Amniotic epithelial cell (primary cell): ENCODE results near the gene NEMP1.
"Not testable (repeated sequence)": the region's sequence is repeated elsewhere in the genome, so short reads cannot be mapped to it uniquely, and the experiment has no call there.

ENCODE experiments used
- DNase-seq: peaks from one replicate; pipeline ENCODE4 v3.0.0-alpha.2; 2010; ENCODE audit warnings: low read depth

Gene NEMP1

DNA sequence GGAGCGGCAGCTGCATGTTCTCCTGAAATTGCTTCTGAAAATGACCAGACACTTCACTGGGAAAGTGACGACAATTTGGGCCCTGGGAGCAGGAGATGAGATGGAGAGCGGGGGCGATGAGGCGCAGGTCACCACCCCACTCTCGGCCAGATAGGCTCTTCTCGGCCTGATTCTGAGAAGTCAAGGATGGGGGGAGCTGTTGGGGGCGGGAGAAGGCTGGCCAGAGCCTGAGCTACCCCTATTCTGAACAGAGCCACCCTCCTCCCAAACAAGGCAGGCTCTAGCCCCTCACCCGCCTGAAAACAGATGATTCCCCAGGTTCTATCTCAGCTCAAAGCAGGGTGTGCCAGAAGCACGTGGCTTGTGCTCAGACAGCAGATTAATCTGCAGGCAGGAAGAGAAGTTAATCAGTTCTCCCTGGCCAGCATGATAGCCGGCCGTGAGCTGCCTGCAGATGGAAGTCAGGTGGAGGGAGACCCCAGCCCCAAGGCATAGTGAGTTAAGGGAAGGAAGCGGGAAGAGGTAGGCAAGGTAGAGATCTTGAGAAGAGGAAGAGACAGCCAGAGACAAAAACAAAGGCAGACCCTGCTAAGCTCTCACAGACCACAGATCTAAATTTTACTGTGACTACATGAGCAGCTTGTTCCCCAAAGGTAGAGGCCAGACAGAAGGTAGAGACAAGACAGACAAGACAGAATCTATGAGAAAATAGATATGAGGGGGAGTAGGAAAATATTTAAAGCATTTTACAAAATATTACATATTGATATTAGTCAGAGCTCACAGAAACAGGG is 51.4 kb downstream of the NEMP1 start:
- DNase-seq, result no peak

DNA sequence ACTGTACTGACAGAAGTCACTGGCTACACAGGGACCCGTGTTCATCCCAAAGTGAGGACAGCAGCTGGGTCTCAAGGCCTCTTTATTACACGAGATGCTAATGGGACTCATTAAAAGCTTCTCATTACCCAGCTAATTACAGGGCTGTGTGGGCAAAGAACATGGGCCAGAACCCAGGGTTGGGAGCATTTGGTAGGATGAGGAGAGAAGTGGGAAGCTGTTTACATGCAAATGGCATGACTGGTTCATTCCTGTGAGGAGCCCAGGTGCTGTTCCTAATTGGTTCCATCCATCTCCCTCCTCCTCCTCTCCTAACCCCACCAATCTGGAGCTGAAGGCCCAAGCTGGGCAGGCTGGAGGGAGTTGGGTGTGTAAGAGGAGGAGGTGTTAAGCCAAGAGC is 53.4 kb downstream of the NEMP1 start:
- no peak for DNase-seq

DNA sequence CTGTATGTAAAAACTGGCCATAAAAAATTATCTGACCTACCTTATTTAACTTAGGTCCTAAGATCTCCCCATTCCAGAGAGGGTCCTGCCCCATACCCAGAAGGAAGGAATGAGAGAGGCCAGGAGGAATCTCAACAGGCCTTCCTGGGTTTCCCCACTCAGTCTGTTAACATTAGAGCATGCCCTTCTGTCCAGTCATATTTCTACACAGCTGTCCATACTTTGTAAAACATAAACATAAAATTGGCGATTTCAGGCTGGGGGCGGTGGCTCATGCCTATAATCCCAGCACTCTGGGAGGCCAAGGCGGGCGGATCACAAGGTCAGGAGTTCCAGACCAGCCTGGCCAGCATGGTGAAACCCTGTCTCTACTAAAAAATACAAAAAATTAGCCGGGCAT is 56.3 kb downstream of the NEMP1 start:
- not testable (repeated sequence) for DNase-seq

DNA sequence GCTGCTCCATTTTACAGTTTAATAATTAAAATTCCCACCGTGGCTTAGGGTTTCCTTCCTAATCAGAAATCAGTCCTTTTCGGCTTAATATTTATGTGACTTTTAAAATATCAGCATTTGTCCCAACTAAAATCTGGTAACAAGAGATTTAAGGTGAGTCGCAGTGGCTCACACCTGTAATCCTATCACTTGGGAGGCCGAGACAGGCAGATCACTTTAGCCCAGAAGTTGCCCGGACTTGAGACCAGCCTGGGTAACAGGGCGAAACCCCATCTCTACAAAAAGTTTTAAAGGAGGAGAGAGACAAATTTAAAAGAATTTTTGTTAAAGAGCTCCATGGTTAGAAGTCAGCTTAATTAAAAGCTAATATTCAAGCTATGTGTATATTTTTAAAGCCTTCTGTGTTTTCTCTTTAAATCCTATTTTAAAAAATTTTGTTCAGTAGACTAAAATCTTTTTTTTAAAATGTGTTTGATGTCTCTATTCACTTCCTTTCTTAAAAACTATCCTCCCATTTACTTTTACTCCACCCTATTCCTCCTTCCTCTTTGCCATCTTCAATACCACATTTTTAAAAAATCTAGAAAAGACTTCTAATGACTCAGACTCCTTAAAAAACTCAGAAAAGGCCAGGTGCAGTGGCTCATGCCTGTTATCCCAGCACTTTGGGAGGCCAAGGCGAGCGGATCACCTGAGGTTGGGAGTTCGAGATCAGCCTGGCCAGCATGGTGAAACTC is 58.4 kb downstream of the NEMP1 start:
- DNase-seq, result no peak

DNA sequence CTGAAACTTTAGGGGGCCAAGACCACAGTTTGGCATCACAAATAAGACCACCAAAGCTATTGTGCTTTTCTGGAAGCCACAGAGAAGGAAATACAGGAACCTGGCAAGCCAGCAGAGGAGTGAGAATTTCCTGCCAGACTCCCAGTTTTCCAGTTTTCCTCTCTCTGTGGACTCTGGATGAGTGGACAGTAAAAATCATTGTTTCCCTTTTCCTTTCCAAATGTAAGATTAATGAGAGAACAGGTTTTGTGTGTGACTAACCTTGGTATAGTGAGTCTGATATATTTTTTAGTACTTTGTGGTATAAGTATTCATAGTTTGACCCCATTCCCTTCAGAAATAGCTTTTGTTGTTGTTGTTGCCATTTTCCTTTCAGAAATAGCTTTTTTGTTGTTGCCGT is 59.7 kb downstream of the NEMP1 start:
- DNase-seq, result no peak

DNA sequence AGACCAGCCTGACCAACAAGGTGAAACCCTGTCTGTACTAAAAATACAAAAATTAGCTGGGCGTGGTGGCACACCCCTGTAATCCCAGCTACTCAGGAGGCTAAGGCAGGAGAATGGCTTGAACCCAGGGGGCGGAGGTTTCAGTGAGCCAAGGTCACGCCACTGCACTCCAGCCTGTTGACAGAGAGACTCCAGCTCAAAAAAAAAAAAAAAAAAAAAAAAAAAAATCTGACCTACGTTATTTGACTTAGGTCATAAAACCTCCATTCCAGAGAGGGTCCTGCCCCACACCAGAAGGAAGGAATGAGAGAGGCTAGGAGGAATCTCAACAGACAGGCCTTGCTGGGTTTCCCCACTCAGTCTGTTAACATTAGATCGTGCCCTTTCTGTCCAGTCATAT is 60.2 kb downstream of the NEMP1 start:
- not testable (repeated sequence) for DNase-seq

DNA sequence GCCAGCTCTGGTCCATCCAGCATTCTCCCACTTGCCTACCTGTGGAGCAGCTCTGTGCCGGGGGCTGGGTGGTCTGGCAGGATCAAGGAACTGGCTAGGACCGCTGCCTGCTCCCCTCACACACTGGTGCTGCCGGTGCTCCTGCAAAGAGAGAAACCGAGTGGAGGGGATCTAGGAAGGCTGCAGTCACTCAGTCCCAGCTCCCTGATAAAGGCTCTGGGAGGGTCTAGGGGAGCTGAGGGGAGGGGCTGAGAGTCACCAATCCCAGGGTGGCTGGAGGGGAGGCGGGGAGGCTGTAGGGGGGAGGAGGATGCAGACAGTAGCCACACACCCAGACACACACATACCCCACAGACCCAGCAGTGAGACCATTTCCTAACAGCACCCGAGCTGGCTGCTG is 62.2 kb downstream of the NEMP1 start, which contains the start of gene TAC3:
TAC3 (minus strand) TSS at position 182 of the 400 bp plus-strand sequence. CDS start 732 bp downstream, outside the sequence.
- no peak for DNase-seq

DNA sequence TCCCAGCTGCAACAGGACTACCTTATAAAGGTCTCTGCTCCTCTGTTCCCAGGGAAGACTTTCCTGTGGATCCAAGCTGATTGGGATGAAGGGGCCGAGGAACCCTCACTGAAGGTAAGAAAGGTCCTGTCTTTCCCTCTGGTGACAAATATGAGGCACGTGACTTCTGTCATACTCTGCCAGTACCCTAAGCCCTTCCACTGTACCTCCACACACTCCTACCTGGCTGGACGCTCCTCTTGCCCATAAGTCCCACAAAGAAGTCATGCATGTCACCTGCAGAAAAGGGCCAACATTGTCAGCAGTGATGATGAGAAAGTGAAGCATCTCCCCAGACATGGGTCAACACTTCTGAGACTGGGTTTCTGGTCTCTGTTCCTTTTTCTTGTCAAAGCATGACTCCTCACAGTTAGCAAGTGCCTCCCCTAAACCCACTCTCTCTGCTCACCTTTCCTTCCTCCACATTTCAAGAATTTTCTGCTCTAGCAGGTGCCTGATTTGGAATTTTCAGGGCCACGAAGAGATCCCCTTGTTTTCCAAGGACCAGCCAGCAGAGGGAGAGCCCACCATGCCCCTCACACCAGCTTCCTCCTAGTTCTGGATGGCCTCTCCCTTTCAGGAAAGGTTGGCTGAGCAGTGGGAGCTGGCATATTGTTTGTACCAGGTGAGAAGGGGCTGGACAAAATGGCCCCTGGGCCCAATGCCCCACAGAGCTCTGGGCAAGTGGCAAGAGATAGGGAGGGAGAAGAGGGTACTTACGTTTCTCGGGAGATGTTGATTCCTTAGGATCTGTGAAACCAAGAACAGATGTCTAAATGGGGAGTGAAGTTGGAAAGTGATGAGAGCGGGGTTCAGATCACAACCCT is 65.8 kb downstream of the NEMP1 start:
- DNase-seq, result no peak

DNA sequence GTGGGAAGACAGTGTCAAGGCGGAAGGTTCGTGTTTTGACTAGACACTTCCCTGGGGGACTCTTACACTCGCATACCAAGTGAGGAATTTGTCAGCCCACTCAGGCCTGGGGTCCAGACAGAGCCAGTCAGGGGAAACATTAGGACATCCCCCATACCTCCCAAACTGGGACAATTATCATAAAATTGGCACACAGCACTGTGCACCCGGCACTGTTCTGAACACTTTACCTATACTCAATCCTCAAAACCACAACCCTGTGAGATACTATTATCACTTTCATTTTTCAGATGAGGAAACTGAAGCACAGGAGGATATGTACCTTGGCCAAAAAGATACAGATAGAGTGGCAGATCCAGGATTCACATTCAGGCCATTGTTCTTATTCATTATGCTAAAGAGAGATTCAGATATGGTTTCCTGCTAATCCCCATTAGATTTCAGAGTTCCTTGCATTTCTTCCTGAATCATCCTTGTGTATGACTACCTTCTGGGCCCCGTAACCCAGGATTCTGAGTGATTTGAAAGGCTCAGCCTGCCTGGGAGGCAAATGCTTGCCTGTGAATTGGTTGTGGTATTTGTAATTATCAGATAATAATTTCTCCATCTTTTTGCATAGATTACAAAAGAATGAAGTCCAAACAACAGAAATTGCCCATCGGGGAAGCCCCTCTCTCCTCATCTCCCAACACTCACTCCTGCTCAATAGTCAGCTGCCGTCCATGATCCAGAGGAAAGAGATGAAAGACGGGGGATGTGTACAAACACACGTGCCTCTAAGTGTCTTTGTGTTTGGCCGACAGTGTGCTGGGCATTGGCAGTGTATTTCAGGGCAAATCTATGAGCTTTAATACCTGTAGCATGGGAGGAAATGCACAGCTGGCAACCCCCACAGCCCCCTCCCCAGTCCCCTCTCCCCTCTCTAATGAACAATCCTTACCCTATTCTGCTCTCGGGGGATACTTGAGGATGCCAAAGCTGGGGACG is 66.9 kb downstream of the NEMP1 start:
- no peak for DNase-seq

DNA sequence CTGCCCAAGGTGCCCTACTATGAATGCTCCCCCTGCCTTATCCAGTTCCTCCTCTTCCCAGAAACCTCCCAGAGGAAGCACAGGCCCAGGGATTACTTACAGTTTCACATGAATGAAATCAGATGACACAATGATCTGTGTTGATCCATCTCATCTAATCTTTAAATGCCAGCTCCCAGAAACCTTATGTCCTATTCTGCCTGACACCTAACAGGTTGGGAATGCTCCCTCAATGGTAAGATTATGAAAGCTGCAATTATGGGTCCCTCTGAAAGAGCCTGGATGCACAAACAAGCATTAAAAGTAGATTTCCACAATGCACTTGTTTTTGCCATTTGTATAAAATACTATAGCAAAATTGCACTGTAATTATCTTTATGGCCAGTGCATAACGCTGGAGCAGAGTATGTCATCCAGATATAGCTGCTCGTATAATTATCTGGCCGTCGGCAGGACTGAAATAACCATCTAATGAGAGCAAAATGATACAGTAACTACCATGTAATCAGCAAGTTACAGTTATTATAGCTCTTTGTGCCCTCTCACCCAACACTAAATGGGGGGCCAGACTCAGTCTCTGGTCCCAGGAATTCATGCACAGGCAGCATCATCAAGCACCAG is 67.9 kb downstream of the NEMP1 start:
- no peak for DNase-seq

DNA sequence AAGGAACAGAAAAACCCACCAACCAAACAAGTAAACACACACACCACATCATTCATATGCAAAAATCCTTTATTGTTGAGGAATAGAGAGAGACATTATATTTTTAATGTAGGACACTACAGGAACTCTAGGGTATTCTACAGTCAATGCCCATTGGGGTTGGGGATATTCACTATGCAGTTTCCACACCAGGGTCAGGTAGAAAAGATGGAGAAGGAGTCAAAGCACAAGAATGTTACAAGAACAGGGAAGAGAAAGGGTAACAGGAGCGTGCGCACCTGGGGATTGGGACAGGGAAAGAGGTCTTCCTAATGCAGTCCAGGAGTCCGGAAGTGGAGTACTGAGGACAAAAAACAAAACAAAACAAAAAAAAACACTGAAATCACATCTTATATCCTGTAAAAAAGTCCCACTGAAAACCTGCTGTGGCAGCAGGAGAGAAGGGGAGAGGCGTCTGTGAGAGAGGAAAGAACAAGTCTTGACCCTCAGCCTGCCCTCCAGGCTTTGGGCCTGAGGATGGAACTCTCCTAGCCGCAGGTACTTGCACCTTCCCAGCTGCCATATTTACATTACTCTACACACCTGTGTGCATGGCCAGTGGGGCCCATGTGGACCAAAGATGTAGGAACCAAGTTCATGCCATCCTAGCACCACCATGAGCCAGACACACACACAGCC is 68.5 kb downstream of the NEMP1 start:
- no peak for DNase-seq

DNA sequence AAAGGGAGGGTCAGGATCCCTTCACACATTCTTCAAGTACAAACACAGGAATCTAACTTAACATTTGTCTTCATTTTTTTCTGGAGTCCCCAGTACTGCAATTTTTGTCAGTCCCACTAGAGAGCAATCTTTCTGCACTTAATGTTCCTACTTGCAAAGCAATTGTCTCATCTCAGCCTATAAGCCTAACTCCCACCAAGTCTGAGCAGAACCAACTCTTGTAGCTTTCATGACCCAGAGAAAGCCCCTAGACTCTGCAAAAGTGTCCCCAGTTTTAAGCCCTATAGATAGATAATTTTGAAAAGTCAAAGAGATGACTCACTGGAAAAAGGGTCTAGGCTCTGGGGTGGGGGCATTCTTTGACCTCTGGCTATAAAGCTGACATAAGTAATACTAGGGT is 70.4 kb downstream of the NEMP1 start:
- peak; percentile 74 for DNase-seq

DNA sequence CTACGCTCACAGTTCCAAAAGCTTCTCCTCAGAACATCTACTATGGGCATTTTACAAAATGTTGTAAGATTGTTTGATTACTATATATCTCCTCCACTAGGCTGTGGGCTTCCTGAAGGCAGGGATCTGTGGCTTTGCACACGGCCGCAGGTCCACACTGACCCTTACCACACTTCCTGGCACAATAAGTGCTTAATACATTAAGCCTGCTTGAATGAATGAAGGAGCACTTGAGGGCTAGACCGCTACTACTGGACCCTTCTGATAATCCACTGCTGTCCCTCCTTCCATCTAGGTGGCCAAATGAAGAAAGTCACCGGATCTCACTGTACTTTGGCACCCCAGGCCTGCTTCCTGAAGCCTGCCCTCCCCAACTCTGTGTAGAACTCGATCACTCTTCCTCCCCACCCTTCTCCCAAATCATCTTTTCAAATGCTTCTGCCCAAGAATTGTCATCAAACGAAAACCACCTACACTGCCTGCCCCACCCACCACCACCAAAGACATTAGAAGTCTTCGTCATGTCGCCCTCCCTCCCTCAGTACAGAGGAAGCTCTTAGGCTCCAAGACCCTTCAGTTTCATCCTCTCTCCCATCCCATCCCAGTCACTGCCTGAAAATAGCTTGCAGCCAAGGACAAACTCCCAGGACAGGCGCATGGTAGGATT is 71.6 kb downstream of the NEMP1 start:
- no peak for DNase-seq

DNA sequence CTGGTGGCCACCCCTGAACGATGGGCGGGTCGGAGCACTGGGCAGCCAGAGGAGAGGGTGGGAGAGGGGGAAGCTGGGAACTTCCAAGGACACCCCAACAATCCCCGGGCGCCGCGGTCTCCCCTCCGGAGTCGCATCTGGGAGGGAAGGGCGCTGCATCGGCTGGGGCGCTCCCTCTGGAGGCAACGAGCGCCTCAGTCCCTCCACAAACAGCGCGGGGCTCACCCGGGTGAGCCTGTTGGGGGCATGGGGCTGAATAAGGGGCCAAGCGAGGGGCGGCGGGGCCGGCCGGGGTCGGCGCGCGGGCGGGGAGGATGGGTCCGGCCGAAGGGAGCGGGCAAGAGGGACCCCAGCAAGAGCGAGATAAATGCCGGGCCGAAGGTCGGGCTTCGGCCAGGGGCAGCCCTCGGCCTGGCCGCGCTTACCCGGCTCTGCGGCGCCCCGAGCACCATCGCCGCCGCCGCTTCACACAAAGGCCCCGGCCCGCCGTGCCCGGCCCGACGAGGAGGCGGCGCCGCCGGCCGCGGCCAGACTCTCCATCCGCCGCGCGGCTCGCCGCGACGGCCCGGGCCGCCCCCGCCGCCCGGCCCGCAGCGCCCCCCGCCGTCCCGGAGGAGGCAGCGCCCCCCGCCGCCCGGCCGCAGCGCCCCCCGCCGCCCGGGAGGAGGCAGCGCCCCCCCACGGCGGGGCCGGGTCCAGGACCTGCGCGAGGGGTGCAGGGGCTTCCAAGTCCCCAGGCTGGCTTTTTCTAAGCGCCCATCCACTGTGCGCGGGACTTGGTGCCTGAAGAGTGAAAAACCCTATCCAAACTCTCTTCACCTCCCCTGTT is 72.4 kb downstream of the NEMP1 start, which contains the start of gene ZBTB39:
ZBTB39 (minus strand) TSS at position 567 of the 829 bp plus-strand sequence. CDS start 1,629 bp downstream, outside the sequence.
- DNase-seq, result peak; percentile 24
